Body of pancreas (tissue), 4 donors: ENCODE results near the gene IFNA13.

ENCODE experiments used
- POLR2A ChIP-seq, 3 donors: fragments of 450-650 bp; IDR thresholded peaks; one replicate each; pipeline ENCODE4 v1.6.1; 2016; ENCODE audit warnings: antibody characterized with exemption in 3 of 3, mild to moderate bottlenecking in 2 of 3
- TF ChIP-seq, protein P1 (sequence below), 7 experiments: fragments of 450-650 bp in 4 of 7; fragments of 200-600 bp in 3 of 7; sonication (generic) in 3 of 7; IDR thresholded peaks; one replicate each; pipeline ENCODE4 v1.5.1; 2016 to 2019; ENCODE audit warnings: antibody characterized with exemption in 7 of 7

DNA sequence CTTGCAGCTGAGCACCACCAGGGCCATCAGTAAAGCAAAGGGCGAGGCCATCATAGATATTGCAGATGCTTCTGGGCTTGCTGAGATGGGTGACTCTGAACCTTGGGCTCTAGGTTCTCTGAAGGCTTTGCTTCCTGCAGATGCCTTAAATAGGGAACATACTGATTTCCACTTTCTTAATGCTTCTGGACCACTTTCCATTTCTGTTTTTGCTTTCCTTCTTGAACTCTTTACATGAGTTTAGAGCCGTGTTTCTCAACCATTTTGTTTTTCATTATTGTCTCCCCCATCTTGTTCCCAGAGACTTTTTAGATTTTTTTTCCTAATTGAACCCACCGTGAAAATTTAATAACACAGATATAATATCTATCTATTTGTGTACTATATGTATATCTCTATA lies at the start of gene IFNA13:
- TF ChIP-seq, protein P1, sequence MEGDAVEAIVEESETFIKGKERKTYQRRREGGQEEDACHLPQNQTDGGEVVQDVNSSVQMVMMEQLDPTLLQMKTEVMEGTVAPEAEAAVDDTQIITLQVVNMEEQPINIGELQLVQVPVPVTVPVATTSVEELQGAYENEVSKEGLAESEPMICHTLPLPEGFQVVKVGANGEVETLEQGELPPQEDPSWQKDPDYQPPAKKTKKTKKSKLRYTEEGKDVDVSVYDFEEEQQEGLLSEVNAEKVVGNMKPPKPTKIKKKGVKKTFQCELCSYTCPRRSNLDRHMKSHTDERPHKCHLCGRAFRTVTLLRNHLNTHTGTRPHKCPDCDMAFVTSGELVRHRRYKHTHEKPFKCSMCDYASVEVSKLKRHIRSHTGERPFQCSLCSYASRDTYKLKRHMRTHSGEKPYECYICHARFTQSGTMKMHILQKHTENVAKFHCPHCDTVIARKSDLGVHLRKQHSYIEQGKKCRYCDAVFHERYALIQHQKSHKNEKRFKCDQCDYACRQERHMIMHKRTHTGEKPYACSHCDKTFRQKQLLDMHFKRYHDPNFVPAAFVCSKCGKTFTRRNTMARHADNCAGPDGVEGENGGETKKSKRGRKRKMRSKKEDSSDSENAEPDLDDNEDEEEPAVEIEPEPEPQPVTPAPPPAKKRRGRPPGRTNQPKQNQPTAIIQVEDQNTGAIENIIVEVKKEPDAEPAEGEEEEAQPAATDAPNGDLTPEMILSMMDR (IDR thresholded peaks at IDR 0.05): no peak
- no peak for TF ChIP-seq POLR2A (IDR thresholded peaks at IDR 0.05)
